ENCODE data around the gene SLC19A1.

GRCh38 chr21:45590726-45591618, 48.7 kb upstream of the SLC19A1 start:
- TF ChIP-seq TAF1 (IDR thresholded peaks at IDR 0.05; ENCODE audit: borderline replicate concordance, low read depth, low read length): no peak
- TF ChIP-seq POLR2A (IDR thresholded peaks at IDR 0.05; ENCODE audit: low read depth, low read length): no peak
- no peak for TF ChIP-seq POLR2AphosphoS5 (IDR thresholded peaks at IDR 0.05; ENCODE audit: low read depth, low read length)
